ENCODE results near the gene BCORL1.

BCORL1 gene

DNA sequence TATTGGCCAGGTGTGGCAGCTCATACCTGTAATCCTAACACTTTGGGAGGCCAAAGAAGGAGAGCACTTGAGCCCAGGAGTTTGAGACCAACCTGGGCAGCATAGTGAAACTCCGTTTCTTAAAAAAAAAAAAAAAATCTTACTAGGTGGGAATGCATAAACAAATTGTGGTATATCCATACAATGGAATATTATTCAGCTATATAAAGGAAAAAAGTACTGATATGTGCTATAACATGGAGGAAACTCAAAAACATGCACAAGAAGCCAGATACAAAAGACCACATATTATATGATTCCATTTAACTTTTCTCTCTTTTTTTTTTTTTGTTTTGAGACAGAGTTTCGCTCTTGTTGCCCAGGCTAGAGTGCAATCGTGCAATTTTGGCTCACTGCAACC is 13.5 kb upstream of the BCORL1 start:
- no peak for DNase-seq

DNA sequence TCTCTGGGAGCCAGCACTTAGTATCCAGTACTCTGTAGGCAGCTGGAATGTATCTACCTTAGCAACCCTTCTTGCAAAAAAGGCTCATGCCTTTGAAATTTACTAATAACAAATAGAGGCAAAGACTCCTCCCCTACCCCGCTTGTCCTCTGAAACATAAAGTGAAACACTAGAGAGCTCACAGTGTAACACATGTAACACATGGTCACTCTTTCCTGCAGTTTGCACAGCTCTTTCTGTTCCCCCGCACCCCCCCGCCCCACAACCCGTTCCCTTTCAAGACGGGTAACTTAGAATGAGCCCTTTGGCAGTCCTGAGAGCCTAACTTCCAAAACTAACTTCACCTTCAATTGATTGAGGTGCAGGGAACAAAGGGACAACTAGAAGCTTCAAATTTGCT is 6.0 kb upstream of the BCORL1 start:
- DNase-seq, result no peak

DNA sequence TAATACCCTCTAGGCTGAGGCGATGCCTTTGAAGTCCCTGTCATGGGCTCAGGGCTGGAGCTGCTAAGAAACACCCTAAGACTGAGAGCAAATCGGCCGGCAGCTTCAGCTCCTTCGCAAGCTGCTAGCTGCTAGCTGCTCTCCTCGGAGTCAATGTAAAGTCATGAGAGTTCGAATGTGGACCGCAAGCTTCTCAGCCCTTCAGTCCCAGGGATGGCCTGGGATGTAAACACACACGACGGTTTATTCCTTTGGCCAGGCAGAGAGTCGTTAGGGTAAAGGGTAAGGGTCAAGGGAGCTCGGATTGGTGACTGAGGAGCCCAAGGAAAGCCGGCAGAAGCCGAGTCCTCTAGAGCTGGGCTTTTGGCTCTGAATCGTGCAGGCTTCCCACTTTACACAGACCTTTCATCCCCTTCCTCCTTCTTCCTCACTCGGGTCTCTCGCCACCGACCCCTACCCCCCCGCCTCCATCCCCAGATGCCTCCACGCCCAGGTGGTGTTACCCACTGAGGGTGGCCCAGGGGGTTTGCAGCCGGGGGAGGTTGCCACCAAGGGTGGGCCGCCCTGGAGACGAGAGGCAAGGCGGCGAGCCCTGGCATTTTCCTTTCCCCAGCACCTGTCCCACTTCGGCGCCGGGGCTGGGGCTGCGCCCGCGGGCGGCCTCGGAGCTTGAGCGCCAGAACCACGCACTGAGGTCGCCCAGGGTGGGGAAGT is 3.1 kb upstream of the BCORL1 start:
- no peak for DNase-seq

DNA sequence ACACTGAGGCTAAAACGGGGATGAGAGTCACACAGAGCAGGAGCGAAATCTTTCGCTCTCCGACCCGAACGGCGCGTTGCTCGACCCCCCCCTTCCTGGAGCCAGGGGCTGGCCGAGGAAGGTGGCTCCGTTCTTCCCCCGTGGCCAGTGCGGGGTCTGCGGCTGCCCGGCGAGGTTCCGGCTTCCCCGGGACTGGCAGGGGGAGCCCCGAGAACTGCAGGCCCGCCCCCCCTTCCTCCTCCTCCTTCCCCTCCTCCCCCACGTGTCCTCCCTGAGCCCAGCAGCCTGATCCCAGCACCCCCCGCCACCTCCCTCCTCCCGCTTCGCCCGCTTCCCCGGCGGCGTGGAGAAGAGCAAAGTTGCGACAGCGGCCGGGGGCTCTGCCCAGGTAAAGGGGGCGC is 2.4 kb upstream of the BCORL1 start:
- DNase-seq, result peak; percentile 33

DNA sequence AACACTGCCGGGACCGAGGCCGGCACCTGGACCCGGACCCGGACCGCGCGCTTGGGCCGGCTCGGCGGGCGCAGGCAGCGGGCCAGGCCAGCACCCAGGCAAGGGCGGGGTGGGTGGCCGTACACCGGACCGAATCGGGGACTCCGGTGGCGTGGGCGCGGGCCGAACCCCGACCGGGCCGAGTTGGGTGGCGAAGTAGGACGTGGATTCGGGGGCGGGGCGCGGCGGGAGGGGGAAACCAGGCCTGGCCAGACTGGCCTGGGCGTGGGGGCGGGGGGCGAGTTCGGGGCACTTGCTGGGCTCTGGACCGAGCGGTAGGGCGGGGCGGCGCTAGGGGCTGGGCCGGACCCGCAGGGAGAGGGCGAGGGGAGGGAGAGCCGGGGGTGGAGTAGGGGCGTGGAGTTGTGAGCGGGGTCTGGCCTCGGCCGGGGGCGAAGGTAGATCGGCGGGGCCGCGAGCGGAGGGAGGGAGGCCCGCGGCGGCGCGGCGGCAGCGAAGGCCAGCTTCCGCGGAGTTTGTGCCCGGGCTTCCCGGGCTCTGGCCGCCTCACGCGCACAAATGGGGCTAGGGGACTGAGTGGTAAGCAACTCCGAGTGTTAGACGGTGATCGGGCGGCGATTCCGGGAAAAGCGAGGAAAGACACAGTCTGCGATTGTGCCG is 1.8 kb upstream of the BCORL1 start:
- DNase-seq, result peak; percentile 34

DNA sequence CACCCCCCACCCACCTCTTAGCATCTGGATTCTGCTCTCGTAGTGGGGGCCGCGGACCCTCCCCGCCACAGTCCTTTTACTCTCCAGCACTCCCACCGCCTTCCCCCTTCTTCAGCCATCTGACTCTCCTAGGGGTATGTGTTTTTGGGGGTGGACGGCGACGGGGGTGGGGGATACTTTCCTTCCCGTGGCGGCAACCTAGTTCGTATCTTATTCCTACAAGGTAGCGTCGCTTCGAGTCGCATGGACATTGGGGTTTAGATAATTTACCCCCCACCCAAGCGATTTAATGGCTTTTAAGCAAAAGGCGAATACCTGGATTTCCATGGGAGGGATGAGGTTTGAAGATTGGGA is 1.3 kb upstream of the BCORL1 start:
- DNase-seq, result no peak

DNA sequence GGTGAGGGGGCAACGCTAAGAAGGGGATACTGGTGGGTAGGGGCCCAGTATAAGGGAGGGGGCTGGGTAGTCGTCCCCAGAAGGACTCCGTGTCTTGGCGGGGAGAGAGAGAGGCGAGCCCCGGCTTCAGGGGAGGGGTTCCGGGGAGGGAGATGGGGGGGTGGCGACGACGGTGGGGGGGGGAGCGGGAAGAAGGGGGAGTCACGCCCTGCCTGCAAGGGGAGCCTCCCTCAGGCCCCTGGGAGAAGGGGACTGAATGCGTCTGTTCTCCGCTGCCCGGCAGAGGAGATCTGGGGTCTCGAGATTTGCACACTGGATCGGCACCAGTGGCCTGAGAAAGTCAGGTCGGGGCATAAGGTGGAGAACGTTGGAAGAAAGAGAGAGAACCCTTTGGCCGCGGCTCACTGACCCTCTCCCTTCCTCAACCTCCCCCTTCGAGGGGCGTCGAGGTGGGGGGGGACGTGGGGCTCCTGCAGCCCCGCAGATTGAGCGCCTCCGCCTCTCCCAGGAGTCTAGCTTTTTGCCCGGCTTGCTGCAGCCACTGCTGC is 609 bp upstream of the BCORL1 start:
- no peak for DNase-seq

DNA sequence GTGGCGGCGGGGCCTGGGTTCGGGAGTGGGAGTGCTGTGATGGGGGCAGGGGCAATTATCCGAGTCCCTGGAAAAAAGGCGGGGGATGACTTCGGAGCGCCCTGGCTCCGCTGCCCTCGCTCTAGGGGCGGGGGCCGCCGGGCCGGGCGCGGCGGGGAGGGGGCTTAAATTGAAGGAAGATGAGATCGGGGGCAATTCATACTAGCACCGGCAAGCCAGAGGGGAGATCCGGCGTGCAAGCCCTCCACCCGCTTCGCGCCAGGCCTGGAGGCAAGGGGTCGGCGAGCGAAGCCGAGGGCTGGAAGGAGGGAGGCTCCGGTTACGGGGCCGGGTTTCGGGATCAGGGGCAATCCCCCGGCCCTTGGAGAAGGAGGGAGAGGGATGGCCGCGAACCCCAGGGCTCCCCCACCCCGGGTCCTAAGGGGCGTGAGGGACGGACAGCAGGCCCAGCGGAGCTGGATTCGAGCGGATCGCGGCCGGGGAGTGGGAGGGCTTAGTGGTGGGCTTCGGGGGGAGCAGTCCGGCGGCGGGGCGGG is 1.2 kb downstream of the BCORL1 start:
- no peak for DNase-seq

DNA sequence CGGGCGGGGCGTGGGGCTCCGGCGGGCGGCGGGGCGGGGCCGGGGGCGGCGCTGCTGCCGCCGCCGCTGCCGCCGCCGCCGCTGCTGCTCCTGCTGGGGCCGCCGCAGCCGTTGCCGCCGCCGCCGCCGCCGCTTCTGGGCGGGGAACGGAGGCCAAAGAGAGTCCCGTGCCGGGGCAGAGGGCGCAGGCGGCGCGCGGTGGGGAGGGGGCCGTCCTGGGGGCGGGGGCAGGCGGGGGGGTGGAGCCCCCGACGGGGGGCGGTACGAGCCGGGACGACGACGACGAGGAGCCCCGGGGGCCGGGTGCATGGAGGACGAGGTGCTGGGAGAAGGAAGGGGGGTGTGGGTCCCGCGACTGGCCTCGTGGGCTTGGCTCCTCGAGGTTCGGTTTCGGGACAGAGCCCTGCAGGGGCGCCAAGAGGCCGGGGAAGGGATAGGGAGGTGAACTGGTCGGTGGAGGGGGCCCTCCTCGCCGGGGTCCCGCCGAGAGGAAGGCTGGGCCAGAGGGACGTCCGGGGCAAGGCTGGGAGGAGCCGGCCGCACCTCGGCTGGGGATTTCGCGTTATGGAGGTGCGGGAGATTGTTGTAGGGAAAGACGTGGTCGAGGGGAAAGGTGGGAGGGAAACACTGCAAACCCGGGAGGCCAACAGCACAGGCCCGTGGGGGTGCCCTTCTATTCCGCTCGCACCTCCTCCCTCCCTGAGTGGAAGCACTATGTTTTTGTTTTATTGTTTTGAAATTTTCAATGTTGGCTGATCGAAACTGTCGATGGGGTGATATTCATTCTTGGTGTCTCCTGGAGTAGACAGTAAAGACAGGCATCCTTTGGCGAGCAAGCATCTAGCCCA is 1.9 kb downstream of the BCORL1 start:
- DNase-seq, result peak; percentile 33

DNA sequence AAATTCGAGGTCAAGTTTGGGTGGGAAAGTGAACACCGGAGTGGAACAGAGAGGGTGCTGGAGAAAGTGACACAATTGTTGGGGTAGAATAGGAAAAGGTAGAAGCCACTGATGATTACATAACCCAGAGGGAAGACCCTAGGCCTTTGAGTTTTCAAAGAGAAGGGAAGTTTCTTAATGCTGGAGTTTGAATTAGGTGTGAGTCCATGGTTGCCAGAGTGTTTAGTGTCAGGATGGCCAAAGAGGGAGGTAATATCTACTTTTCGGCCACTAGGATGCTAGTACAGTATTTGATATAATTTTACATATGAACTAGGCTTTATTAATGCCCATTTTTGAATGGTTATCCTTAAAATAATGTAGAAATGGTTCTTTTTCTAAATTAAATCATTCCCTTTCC is 5.4 kb downstream of the BCORL1 start:
- DNase-seq, result no peak

DNA sequence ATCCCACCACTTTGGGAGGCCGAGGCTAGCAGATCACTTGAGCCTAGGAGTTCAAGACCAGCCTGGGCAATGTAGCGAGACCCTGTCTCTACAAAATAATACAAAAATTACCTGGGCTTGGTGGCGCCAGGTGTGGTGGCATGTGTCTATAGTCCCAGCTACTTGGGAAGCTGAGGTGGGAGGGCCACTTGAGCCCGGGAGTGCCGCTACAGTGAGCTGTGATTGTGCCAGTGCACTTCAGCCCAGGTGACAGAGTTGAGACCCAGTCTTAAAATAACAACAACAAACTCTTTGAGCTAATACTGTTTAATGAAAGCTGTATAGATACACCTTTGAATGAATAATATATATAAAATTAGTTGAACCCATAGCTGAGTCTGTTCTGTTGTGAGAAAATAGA is 9.7 kb downstream of the BCORL1 start:
- no peak for DNase-seq

DNA sequence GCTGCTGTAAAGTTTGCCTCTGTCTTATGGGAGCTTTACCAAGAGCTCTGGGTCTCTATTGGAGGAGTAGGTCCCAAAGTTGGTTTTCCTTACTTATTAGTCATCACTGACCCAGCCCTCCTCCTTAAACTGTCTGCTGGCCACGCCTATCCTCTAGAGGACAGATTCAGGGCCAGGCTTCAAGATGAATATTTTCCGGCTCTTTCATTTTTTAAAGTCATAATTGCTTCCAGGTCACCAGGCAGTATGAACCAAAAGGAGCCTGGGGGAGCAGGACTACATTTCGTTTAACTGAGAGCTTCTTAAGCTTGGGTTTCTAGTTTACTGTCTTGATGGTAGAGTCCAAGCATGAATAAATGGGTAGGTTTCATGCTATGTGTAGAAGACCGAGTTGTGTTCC is 13.7 kb downstream of the BCORL1 start:
- DNase-seq, result no peak

DNA sequence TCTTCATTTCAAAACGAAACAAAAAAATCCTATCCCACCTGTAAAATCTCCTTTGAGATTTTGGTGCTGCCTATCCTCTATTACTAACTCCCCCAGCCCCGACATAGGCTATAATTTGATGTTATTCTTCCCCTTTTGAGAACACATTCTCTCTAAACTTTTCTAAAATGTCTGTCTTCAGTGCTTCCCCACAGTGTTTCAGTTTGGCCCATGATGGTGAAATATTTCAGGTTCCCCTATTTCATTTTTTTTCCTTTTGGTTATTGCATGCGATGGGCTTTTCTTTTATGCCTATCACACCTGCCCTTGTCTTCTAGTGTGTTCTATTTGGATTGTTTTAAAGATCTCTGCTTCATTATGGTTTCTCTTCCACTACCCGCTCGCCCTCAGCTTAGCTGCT is 14.7 kb downstream of the BCORL1 start:
- no peak for DNase-seq

DNA sequence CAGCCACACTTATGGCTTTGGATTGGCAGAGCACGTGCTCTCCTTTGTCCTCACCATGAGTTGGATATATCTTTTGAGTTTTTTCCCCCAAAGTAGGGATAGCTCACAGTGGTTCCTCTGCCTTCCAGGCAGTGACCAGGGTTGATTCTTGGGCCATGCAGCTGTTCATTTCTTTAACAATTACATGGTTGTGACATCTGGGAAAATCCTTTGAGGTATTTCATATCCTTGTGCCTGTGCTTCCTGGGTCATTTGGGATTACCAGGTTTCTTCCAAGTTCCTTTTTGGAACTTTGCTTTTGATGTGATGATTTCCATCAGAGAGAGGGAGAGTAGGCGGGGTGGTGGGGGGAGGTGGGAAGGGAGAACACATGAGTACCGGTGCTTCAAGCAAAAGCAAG is 15.6 kb downstream of the BCORL1 start:
- DNase-seq, result no peak

DNA sequence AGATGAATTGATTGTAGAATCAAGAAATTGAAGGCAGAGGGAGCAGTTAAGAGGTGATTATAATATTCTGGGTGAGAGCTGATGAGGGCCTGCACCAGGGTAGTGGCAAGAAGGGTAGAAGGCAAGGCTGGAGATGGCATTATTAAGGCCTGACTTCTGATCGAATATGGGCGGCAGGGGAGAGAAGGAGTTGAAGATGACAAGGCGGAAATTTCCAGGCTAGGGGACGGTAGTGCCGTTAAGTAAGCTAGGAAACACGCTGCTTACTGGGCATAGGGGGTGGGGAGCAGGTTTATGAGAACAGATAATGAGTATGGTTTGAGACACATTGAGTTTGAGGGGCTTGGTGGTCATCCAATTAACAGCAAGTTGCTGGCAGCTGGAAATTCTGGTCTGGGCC is 19.5 kb downstream of the BCORL1 start:
- DNase-seq, result no peak

DNA sequence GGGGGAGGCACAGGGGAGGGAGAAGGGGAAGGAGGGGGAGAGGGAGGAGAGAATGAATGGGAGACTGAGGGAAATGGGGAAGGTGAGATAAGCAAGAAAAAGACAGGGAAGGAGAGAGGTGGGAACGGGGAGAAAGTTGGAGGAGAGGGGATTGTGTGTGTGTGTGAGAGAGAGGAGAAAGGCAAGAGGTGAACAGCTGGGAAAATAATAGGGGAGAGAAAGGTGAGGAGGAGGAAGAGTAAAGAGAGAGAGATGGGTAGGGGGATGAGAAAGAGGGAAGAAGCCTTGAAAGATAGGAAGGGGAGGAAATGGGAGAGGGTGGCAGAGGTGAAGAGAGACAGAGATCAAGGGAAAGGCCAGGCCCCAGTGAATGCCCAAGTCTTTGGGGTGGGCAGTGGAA is 20.1 kb downstream of the BCORL1 start:
- DNase-seq, result no peak

DNA sequence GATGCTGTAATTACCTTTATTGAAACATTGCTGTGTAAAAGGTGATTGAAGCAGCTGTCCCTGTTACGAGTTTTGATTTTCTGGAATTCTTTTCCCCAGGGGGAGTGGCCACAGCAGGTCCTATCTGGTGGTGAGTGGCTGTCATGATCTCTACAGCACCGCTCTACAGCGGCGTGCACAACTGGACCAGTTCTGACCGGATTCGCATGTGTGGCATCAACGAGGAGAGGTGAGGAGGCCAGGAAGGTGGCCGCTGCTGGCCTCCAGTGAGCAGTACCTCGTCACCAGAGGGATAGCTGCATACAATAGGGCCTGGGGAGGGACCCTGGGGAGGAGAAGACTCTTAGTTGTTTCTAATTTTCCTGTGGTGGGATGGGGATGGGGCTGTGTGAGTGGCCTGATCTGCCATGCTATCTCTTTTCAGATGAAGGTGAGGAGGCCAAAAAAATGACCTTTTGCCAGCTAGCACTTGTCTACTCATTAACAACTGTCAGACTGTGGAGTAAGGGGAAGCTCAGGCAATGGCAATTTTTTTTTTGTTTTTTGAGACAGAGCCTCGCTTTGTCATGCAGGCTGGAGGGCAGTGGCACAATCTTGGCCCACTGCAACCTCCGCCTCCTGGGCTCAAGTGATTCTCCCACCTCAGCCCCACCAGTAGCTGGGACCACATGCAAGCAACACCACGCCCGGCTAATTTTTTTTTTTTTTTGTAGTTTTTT is 22.8 kb downstream of the BCORL1 start:
- no peak for DNase-seq

DNA sequence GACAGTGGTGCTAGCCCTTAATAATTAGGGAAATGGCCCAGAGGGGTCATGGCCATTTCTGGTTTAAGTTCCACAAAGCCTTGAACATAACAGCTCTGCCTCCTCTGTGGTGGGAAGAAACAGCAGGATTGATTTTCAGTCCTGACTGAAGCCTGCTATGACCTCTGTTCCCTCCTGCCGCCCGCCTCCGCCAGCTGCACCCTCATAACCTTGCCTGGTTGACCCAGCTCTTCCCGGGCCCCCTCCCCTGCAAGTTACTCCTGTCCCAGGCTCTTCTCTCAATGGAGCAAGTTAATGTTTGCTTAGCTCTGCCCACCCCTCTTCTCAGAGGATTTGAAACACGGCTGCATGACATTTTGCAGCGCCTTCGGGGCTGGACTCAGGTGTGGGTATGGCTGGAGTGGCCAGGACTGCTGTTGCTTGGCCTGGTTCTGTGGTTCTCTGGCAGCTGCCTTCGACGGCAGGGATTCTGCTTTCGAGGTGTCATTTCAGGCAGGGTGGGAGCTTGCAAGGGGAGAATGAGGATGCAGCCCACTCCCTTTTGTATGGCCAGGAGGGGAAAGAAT is 27.3 kb downstream of the BCORL1 start:
- DNase-seq, result no peak

DNA sequence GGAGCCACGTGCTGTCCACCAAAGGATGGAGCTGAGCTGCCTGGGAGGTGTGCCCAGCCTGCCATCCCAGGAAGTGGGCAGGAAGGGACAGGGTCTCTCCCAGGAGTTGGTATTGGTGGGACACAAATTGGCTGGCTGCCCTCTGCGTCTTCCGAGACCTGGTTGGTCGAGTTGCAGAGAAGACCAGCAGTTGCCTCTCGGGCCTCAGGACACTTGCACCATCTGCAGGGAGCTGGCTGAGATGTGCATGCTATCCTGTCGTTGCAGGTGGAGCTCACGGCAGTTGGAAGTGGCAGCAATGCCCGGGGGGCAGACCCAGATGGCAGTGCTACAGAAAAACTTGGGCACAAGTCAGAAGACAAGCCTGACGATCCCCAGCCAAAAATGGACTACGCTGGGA is 30.2 kb downstream of the BCORL1 start:
- no peak for DNase-seq

DNA sequence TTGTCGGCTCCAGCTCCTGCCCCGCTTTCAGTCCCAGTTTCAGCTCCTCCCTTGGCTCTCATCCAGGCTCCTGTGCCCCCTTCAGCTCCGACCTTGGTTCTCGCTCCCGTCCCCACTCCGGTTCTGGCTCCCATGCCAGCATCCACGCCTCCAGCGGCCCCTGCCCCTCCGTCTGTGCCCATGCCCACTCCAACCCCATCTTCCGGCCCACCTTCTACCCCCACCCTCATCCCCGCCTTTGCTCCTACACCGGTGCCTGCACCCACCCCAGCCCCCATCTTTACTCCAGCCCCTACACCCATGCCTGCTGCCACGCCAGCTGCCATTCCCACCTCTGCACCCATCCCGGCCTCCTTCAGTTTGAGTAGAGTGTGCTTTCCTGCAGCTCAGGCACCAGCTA is 31.2 kb downstream of the BCORL1 start:
- DNase-seq, result no peak

DNA sequence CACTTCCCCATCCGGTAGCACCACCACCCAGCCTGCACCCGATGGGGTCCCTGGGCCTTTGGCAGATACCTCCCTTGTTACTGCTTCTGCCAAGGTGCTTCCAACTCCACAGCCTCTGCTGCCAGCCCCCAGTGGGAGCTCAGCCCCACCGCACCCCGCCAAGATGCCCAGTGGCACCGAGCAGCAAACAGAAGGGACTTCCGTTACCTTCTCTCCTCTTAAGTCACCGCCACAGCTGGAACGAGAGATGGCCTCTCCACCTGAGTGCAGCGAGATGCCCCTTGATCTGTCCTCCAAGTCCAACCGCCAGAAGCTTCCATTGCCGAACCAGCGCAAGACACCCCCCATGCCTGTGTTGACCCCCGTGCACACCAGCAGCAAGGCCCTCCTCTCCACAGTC is 31.9 kb downstream of the BCORL1 start:
- DNase-seq, result no peak

DNA sequence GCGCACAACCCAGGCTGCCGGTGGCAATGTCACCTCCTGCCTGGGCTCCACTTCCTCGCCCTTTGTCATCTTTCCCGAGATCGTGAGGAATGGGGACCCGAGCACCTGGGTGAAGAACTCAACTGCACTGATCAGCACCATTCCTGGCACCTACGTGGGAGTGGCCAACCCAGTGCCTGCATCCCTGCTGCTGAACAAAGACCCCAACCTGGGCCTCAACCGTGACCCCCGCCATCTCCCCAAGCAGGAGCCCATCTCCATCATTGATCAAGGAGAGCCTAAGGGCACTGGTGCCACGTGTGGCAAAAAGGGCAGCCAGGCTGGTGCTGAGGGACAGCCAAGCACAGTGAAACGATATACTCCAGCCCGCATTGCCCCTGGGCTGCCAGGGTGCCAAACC is 32.3 kb downstream of the BCORL1 start:
- DNase-seq, result no peak

DNA sequence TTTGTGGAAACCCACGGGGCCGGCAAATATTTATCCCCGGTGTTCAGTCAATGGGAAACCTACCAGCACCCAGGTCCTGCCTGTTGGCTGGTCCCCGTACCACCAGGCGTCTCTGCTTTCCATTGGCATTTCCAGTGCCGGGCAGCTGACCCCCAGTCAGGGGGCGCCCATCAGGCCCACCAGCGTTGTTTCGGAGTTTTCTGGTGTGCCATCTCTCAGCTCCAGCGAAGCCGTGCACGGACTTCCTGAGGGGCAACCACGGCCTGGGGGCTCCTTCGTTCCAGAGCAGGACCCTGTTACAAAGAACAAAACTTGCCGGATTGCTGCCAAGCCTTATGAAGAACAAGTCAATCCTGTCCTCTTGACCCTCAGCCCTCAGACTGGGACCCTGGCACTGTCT is 32.7 kb downstream of the BCORL1 start:
- DNase-seq, result no peak

All from activated naive CD4-positive, alpha-beta T cell treated with Interleukin-2 at 50 U/mL for 16 hours (primary cell).